Camera-type eye (tissue), 1 donor: ENCODE measurements around the gene MAPK6. TPM values are rescaled to one million over a fixed set of nuclear protein-coding genes. Genes with fewer than 3 reads are reported as not detected.

Experiments
- total RNA-seq: library from RNA; depleted of rRNA; stranded (reverse); fragments of >200 nt; gene quantifications from one replicate; pipeline ENCODE4 v1.2.3, GENCODE V29; 2014

The MAPK6 gene
- 58.4 TPM for total RNA-seq

DNA sequence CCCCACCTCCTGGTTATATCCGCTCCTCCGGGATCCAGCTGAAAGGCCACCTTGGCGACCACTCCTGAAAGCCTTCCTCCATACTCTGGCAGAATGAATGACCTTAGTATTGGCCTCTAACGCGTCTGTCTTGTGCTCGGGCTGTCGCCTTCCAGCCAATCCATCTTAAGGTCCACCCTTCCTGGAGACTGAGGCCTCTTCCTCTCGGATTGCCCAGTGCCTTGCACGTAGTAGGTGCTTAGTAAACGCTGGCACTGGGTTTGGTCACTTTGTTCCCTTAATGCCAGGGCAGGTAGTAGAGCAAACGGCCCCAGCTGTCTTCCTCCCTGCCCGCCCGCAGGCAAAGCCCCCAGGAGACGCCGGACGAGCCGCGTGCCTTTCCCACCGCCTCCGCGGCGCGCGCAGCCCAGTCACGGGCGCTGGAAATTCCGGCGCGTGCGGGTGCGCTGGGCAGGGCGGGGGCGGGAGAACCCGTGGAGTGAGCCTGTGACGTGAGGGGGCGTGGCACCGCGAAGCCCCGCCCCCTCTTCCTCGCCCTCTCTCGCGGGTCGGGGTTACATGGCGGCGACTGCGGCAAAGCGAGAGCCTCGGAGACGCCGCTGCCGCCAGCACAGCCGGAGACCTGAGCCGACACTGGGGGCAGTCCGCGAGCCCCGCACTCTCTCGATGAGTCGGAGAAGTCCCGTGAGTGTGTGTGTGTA is at the start of gene MAPK6:
Gene MAPK6, plus strand, starts transcription at position 527 of the 701 bp plus-strand sequence. CDS start 27,242 bp downstream, outside the sequence.

GRCh38 chr15:51971375-51972133 is 47.5 kb upstream of the MAPK6 start, which contains the start of gene LEO1:
LEO1 (minus strand) TSS chr15:51971778; CDS start chr15:51971745, 33 bp downstream.

Other genes starting within 250 kb of the MAPK6 start
- gene TMOD3, start 189.6 kb upstream of the MAPK6 start, total RNA-seq = 33.8 TPM
- 45.1 TPM for gene LEO1, start 47.4 kb upstream of the MAPK6 start, total RNA-seq
- not detected for gene BCL2L10, start 93.6 kb downstream of the MAPK6 start, total RNA-seq
- gene GNB5, start 172.2 kb downstream of the MAPK6 start, total RNA-seq = 88.6 TPM